Adrenal gland (tissue), 19 donors: ENCODE results near the gene ZNF37A. TPM values are rescaled to one million over a fixed set of nuclear protein-coding genes. Genes with fewer than 3 reads are reported as not detected.

Experiments used
- DNase-seq, 7 donors: peaks; one replicate each; pipeline ENCODE4 v3.0.0-alpha.2; 2019 to 2020
- H3K27ac ChIP-seq, 5 donors: fragments of 200-600 bp; sonication (generic) in 4 of 5; 1 replicate in 3 of 5; 2 replicates in 2 of 5; pipeline versions ENCODE4 v1.5.1 to v1.8.0; 2016 to 2020; ENCODE audit warnings: mild to moderate bottlenecking in 1 of 5
- H3K27me3 ChIP-seq: fragments of 200-600 bp; 2 replicates; pipeline ENCODE4 v1.8.0; 2021
- H3K36me3 ChIP-seq, 2 donors: fragments of 200-600 bp; replicated peaks in 1 of 2; 1 replicate in 1 of 2; 2 replicates in 1 of 2; pipeline versions ENCODE4 v1.5.1 to v1.8.0; 2018 to 2022
- H3K4me1 ChIP-seq, 2 donors: fragments of 200-600 bp; replicated peaks in 1 of 2; 1 replicate in 1 of 2; 2 replicates in 1 of 2; pipeline versions ENCODE4 v1.5.1 to v1.8.0; 2018 to 2021
- H3K4me3 ChIP-seq, 4 donors: fragments of 200-600 bp; sonication (generic) in 3 of 4; one replicate each; pipeline ENCODE4 v1.5.1; 2016 to 2018
- H3K9me3 ChIP-seq, 3 donors: fragments of 200-600 bp; sonication (generic) in 1 of 3; replicated peaks in 1 of 3; 1 replicate in 2 of 3; 2 replicates in 1 of 3; pipeline versions ENCODE4 v1.5.1 to v1.8.0; 2016 to 2021
- POLR2A ChIP-seq, 2 donors: fragments of 450-650 bp; IDR thresholded peaks; one replicate each; pipeline ENCODE4 v1.6.1; 2017; ENCODE audit warnings: antibody characterized with exemption in 2 of 2, mild to moderate bottlenecking in 2 of 2, moderate library complexity in 1 of 2
- WGBS, 4 donors: extraction: QIAGEN DNeasy Blood & Tissue Kit in 2 of 4; methylation state at CpG; one replicate each; pipeline versions ENCODE4 v1.1.5 to v1.1.7; 2013 to 2017; 5-methylcytosine and 5-hydroxymethylcytosine counted together
- intact Hi-C, 2 donors: fragments of 100-400 bp; cut with DNase I; formaldehyde crosslinking; loops; one replicate each; pipeline versions ENCODE4 v1.14.1 to v1.15.0; 2022 to 2023
- long read RNA-seq, 10 donors: library from polyadenylated mRNA in 3 of 10; unstranded in 2 of 10; stranded (forward) in 1 of 10; transcript quantifications; one replicate each; pipeline ENCODE4 v2.0.0 and lab custom pipeline, GENCODE V29; 2021 to 2026
- polyA plus RNA-seq, 3 donors: library from polyadenylated mRNA; stranded (reverse); fragments of 200-250 nt in 2 of 3; fragments of 350-450 nt in 1 of 3; fragmentation: Illumina TruSeq in 1 of 3; extraction: RNeasy Lipid Tissue Mini Kit (QIAGEN cat#74804) in 1 of 3; gene quantifications; one replicate each; pipeline ENCODE4 v1.2.3, GENCODE V29; 2013 to 2014
- total RNA-seq, 9 donors: library from RNA; depleted of rRNA in 4 of 9; stranded (reverse); fragments of >200 nt in 4 of 9; fragments of 120-200 nt in 1 of 9; fragmentation: NEBNext Ultra II Directional in 1 of 9; extraction: Animal tissue kit (Norgen Biotek cat#: 25700) in 1 of 9; gene quantifications; one replicate each; pipeline versions ENCODE4 v1.1.0 to v1.2.4, GENCODE V29; 2013 to 2023
- TF ChIP-seq, protein P1 (sequence below), 6 experiments: fragments of 450-650 bp in 4 of 6; fragments of 200-600 bp in 2 of 6; sonication (generic) in 1 of 6; IDR thresholded peaks; 1 replicate in 5 of 6; 2 replicates in 1 of 6; pipeline versions ENCODE4 v1.5.1 to v1.8.0; 2016 to 2021; ENCODE audit warnings: antibody characterized with exemption in 6 of 6, mild to moderate bottlenecking in 2 of 6, moderate library complexity in 1 of 6
- donor health status: healthy with polysubstance abuse.
- donor health status: Bipolar disorder and iron deficiency.
- donor health status: DM: yes; HTN: yes; CAD: no.
- donor health status: DM: no; HTN: no; CAD: no.
- donor health status: DM: no; HTN: no; CAD: no.
- donor health status: DM: yes; HTN: yes; CAD: no.

ZNF37A gene
- total RNA-seq (10 to 100 TPM in 7 of 9 donors, 1 to 10 TPM in 2; 6.5 to 20.2 (median 14.0) TPM), polyA plus RNA-seq (10 to 100 TPM in 2 of 3 donors, 1 to 10 TPM in 1; 6.8 to 15.2 (median 10.6) TPM)
- long read RNA-seq, donor 1: 0 reads
- long read RNA-seq, donor 2, full-length matches to known transcripts: 1 of 1 reads
- long read RNA-seq, donor 2, partial matches to known transcripts: 0 of 1 reads
- long read RNA-seq, donor 2, other reads (novel, unspliced or antisense): 0 of 1 reads
- long read RNA-seq, donor 3: 0 reads
- long read RNA-seq, donor 4, partial matches to known transcripts: 0 of 3 reads
- long read RNA-seq, donor 4, other reads (novel, unspliced or antisense): 3 of 3 reads
- long read RNA-seq, donor 5, partial matches to known transcripts: 1 of 8 reads
- long read RNA-seq, donor 5, other reads (novel, unspliced or antisense): 7 of 8 reads
- long read RNA-seq, donor 6, full-length matches to known transcripts: 1 of 4 reads
- long read RNA-seq, donor 6, partial matches to known transcripts: 2 of 4 reads
- long read RNA-seq, donor 6, other reads (novel, unspliced or antisense): 1 of 4 reads
- long read RNA-seq, donor 7: 0 reads
- long read RNA-seq, donor 8: 0 reads
- long read RNA-seq, donor 9: 0 reads
- long read RNA-seq, donor 10, full-length matches to known transcripts: 1 of 1 reads
- long read RNA-seq, donor 10, partial matches to known transcripts: 0 of 1 reads
- long read RNA-seq, donor 10, other reads (novel, unspliced or antisense): 0 of 1 reads

DNA sequence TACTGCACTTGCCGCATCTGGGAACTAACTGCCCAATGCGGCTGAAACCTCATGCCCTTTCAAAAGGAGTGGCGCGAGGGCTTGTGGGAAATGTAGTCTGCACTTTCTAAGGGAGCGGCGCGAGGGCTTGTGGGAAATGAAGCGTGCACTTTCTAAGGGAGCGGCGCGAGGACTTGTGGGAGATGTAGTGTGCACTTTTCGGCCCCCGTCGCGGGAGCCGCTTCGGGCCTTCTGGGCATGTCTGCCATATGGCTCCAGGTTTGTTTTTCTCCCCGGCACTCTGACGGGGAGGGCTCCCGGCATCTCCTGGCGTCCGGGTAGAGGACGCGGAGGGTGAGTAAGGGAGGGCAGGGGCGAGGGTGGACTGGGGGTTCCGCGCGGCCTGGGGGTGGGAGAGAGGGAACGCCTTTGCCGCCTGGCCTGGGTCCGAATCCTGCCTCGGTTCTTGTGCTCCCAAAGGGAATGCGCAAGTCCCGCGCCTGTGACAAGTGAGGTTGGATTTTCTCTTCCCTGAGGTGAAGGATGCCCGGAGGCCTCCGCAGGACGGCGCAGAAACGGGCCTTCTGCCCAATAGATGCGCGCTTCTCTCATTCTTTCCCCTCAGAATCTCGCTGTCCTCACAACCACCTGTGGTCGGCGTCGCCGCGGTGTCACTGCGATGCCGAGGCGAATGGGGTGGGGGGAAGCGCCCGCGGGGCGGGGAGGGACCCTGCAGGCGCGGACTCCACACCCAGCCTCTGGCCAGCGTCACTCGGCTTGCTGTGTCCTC lies at the start of gene ZNF37A:
Gene ZNF37A (plus strand): TSS at position 180 of the 769 bp plus-strand sequence. CDS start 2,281 bp downstream, outside the sequence.
- no peaks in the 10 kb centered on the region for H3K9me3 ChIP-seq
- intact Hi-C loops: loop anchor here in 1 of 2 donors (10.0 kb wide), 1 partner anchor 240 kb away; the partner anchor contains the start of gene ZNF248
- H3K27me3 ChIP-seq: no peaks in the 10 kb centered on the region
- peaks cover 0 to 14% of the 10 kb centered on the region in 2 donors for H3K36me3 ChIP-seq
- peak within 1 kb of the TSS in 4 of 5 donors; percentile 45 to 95 (median 91) for H3K27ac ChIP-seq
- H3K4me3 ChIP-seq: peak within 1 kb of the TSS; percentile 13 to 92 (median 65)
- peaks cover 7% of the 10 kb centered on the region in 2 donors for H3K4me1 ChIP-seq
- 0 to 1% (median 0%) methylated on average over 11 to 59 of the region's 59 CpGs for WGBS, 4 donors
- peak; percentile 90 to 98 (median 97) for DNase-seq
- TF ChIP-seq, protein P1, sequence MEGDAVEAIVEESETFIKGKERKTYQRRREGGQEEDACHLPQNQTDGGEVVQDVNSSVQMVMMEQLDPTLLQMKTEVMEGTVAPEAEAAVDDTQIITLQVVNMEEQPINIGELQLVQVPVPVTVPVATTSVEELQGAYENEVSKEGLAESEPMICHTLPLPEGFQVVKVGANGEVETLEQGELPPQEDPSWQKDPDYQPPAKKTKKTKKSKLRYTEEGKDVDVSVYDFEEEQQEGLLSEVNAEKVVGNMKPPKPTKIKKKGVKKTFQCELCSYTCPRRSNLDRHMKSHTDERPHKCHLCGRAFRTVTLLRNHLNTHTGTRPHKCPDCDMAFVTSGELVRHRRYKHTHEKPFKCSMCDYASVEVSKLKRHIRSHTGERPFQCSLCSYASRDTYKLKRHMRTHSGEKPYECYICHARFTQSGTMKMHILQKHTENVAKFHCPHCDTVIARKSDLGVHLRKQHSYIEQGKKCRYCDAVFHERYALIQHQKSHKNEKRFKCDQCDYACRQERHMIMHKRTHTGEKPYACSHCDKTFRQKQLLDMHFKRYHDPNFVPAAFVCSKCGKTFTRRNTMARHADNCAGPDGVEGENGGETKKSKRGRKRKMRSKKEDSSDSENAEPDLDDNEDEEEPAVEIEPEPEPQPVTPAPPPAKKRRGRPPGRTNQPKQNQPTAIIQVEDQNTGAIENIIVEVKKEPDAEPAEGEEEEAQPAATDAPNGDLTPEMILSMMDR (IDR thresholded peaks at IDR 0.05): peak in 1 of 6 experiments; percentile 3
- TF ChIP-seq POLR2A (IDR thresholded peaks at IDR 0.05): peak in 1 of 2 donors; percentile 83

- Histone ChIP-seq H3K27ac (no peak overlapping the region), H3K27me3 (no peaks in the 10 kb centered on the region), H3K9me3 (no peaks in the 10 kb centered on the region), H3K36me3 (no peaks in the 10 kb centered on the region), H3K4me1 (no peaks in the 10 kb centered on the region), H3K4me3 (no peak overlapping the region)
- WGBS, 4 donors: 50 to 100% (median 83%) methylated on average over 2 of the region's 2 CpGs
- DNase-seq: no peak
- TF ChIP-seq, protein P1 (IDR thresholded peaks at IDR 0.05): no peak
- no peak for TF ChIP-seq POLR2A (IDR thresholded peaks at IDR 0.05)
- intact Hi-C loops: no loop called here
Observed at GRCh38 chr10:38045129-38045528, 49.0 kb upstream of the ZNF37A start.

GRCh38 chr10:38047666-38048065 lies 46.5 kb upstream of the ZNF37A start:
- DNase-seq: no peak
- H3K9me3 ChIP-seq: no peaks in the 10 kb centered on the region
- WGBS, 4 donors: 77 to 88% (median 82%) methylated on average over 1 of the region's 1 CpG
- H3K27ac ChIP-seq: no peak overlapping the region
- no peaks in the 10 kb centered on the region for H3K36me3 ChIP-seq
- intact Hi-C loops: no loop called here
- no peak overlapping the region for H3K4me3 ChIP-seq
- H3K4me1 ChIP-seq: no peaks in the 10 kb centered on the region
- H3K27me3 ChIP-seq: no peaks in the 10 kb centered on the region
- TF ChIP-seq, protein P1 (IDR thresholded peaks at IDR 0.05): no peak
- no peak for TF ChIP-seq POLR2A (IDR thresholded peaks at IDR 0.05)
